ENCODE measurements around the gene ERGIC2.
"Not testable (repeated sequence)": the region's sequence is repeated elsewhere in the genome, so short reads cannot be mapped to it uniquely, and the experiment has no call there.

ERGIC2 gene

GRCh38 chr12:29290475-29290874, 90.5 kb downstream of the ERGIC2 start:
- not testable (repeated sequence) for DNase-seq

GRCh38 chr12:29288031-29288430, 92.9 kb downstream of the ERGIC2 start:
- no peak for DNase-seq

- DNase-seq: no peak
Measured at GRCh38 chr12:29287622-29288021, 93.3 kb downstream of the ERGIC2 start.
